ENCODE measurements around the gene IMPA2.
A peak's percentile ranks its signal among the peaks of the same experiment; 100 is the strongest.
"Not testable (repeated sequence)": the region's sequence is repeated elsewhere in the genome, so short reads cannot be mapped to it uniquely, and the experiment has no call there.

Gene IMPA2

GRCh38 chr18:11981192-11981542 lies at the start of gene IMPA2:
TSS of gene IMPA2 (plus strand) at chr18:11981507. CDS start at chr18:11981670, 163 bp downstream.
- DNase-seq (ENCODE audit: low read depth in 3 of 3) = no peak

DNA sequence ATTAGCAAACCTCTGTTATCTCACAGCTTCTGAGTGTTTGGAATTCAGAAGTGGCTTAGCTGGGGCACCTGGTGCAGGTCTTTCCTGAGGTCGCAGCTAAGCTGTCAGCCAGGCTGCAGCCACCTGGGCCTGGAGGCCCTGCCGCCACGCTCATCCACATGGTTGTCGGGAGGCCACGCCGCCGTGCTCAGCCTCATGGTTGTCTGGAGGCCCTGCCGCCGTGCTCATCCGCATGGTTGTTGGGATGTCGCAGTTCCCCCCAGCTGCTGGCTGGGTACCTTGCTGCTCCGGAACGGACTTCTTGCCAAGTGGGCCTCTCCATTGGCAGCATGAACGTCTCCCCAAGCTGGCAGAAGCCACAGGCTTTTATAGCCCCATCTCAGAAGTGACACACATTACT lies 48.9 kb upstream of the IMPA2 start:
- no peak for DNase-seq (ENCODE audit: low read depth in 3 of 3)

DNA sequence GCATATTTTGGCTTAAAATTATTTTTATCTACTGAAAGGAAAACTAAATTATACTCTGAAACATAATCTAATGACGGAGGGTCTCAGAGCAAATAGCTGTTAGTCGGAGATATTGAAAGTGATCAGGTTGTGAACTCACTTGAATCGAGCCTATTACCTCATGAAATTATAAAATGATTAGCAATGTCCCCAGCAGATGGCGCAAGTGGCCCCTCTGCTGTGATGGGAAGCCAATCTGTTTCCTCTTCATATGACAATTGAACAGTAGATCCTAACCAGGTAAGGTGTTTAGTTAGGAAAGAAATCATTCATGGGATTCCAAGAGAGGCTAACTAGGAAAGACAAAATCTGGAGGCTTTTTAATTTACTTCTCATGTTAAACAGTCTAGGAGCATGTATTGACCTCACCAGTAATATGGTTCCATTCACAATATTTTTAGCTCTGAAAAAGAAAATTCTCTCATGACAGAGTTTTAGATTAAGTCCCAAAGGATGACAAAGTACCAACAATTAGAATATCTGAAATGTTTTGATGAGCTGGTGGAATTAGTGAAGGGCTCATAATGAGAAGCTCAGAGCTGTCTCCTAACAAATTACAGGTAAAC lies 43.3 kb upstream of the IMPA2 start:
- peak; percentile 57 to 62 (median 61) for DNase-seq (ENCODE audit: low read depth in 3 of 3)

- no peak for DNase-seq (ENCODE audit: low read depth in 3 of 3)
Observed at GRCh38 chr18:11940956-11941355, 40.4 kb upstream of the IMPA2 start.

GRCh38 chr18:11943551-11943950 lies 37.8 kb upstream of the IMPA2 start:
- DNase-seq (ENCODE audit: low read depth in 3 of 3) = no peak

- DNase-seq (ENCODE audit: low read depth in 3 of 3) = no peak
Observed at GRCh38 chr18:11944252-11944651, 37.1 kb upstream of the IMPA2 start.

DNA sequence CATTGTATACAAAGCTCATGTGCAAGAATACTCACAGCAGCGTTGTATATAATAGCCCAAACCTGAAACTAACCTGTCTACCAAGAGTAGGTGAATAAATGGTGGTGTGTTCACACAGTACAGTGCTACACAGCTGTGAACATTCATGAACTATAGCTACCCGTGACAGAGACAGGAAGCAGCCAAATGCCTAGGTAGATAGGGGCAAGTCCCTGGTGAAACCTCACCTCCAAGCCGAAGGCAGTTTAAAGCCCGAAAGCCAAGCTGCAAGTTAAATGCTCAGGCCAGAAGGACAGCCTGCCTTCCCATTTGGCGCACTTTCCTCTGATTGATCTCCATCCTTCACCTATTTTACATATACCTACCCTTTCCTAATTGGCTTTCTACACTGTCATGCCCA lies 36.5 kb upstream of the IMPA2 start:
- no peak for DNase-seq (ENCODE audit: low read depth in 3 of 3)

GRCh38 chr18:11945834-11946659 lies 35.3 kb upstream of the IMPA2 start:
- DNase-seq (ENCODE audit: low read depth in 3 of 3) = not testable (repeated sequence)

DNA sequence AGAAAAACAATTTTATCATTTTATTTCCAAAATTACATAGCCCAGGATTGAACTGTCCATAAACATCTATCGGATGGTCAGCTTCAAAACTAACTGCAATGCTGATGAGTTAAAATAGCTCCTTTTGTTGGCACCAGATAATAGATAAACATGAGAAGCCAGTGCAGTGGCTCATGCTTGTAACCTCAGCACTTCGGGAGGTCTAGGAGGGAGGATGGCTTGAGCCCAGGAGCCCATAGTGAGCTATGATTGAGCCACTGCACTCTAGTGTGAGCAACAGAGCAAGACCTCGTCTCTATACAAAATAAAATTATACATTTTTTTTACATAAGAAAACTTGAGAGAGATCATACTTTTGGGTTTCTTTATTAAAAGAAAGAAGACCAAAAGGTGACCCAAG lies 34.6 kb upstream of the IMPA2 start:
- DNase-seq (ENCODE audit: low read depth in 3 of 3) = no peak

- peak; percentile 22 to 39 (median 33) for DNase-seq (ENCODE audit: low read depth in 3 of 3)
Observed at GRCh38 chr18:11947214-11948191, 33.8 kb upstream of the IMPA2 start.

DNA sequence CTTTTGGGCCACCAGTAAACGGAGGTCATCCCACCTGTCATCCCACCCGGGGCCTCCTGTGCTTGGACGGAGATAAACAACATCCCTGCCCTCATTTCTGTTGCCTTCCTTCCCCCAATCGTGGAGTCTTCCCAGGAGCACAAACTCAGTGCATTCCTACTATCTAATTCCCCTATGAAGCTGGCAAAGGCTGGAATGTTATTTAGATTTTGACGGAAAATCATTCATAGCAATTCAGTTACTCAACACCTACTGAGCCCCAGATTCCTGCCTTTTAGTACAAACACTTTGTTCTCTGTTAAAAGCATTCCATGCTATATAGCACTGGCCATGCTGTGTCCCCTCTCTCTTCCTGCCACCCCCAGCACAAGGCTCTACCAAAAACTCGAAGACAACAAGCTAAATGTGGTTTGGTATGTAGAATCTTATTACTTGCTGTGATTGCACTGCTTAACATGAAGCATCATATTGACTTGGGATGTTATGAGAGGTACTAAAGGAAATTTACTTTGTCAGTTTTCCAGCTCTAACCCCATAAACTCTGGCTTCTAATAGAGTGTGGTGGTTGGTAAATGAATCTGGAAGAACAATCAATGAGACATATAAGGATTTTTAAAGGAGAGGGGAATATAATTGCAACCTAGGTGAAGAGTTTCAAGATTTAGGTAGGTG lies 32.3 kb upstream of the IMPA2 start:
- DNase-seq (ENCODE audit: low read depth in 3 of 3) = no peak

- DNase-seq (ENCODE audit: low read depth in 3 of 3) = no peak
Observed at GRCh38 chr18:11950824-11951223, 30.5 kb upstream of the IMPA2 start.

DNA sequence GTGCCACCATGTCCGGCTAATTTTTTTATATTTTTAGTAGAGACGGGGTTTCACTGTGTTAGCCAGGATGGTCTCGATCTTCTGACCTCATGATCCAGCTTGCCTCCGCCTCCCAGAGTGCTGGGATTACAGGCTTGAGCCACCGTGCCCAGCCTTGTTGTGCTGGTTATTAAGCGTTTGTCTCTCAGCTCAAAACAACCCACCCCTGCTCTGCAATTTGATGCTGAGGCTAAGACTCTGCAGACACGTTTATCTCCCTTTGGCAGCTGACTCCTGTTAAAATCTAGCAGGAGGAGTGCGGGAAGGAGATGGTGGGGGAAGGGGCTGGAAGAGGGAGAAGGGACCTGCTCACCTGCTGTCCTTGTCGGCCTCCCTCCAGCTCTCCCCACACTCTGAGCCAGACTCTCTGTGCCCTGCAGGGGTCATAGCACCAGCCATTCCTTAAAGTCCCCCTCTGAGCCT lies 29.9 kb upstream of the IMPA2 start:
- no peak for DNase-seq (ENCODE audit: low read depth in 3 of 3)

DNA sequence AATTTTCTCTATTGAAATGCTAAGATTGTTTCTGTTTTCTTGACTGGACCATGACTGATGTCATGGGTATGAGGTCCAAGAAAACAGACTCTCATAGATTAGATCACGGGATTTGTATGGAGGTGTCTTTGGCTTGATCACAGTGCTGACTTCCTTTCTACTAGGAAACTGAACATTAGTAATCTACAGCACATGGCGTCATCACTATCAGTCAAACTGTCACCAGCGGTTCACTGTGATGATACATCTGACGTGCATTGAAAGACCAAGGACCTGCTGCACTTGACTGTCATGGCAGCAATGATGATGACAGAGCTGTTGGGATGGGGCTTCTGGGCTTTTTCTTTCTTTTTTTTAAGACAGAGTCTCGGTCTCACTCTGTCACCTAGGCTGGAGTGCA lies 28.2 kb upstream of the IMPA2 start:
- DNase-seq (ENCODE audit: low read depth in 3 of 3) = no peak

- no peak for DNase-seq (ENCODE audit: low read depth in 3 of 3)
Observed at GRCh38 chr18:11955239-11956029, 25.9 kb upstream of the IMPA2 start.

- no peak for DNase-seq (ENCODE audit: low read depth in 3 of 3)
Observed at GRCh38 chr18:11956371-11957308, 24.7 kb upstream of the IMPA2 start.

DNA sequence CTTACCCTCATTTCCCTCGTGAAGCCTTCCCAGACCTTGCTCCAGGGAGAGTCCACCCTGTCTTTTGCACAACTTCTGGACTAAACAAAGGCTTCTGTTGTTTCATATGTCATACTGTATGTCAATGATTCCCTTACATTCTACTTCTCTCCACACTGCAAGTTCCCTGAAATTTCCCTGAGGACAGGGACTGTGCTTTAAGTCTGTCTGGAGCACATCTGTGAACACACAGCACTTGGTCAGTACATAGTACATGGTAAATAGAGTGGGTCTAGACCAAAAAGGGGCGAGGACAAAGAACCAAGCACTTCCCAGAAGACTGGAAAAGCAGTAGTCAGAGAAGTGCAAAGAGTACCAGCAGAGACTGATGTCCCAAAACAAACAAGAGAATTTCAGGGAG lies 23.7 kb upstream of the IMPA2 start:
- no peak for DNase-seq (ENCODE audit: low read depth in 3 of 3)

GRCh38 chr18:11959651-11960050 lies 21.7 kb upstream of the IMPA2 start:
- not testable (repeated sequence) for DNase-seq (ENCODE audit: low read depth in 3 of 3)

GRCh38 chr18:11960743-11961380 lies 20.4 kb upstream of the IMPA2 start:
- no peak for DNase-seq (ENCODE audit: low read depth in 3 of 3)

Measured in stimulated activated CD4-positive, alpha-beta T cell treated with anti-CD3 and anti-CD28 coated beads, TNF-alpha, amount 100 ng/mL, for 4 hours (primary cell).